M059J (cell line): Measurements from ENCODE around the gene USP17L24. TPM values are rescaled to one million over a fixed set of nuclear protein-coding genes. Genes with fewer than 3 reads are reported as not detected.
"Not testable (repeated sequence)": the region's sequence is repeated elsewhere in the genome, so short reads cannot be mapped to it uniquely, and the experiment has no call there.

Source experiments
- DNase-seq: peaks from one replicate; pipeline ENCODE4 v3.0.0-alpha.2; 2012; ENCODE audit warnings: low read depth
- total RNA-seq: library from RNA; depleted of rRNA; stranded (reverse); fragments of >200 nt; shearing (Covaris generic); gene quantifications from 2 replicates; pipeline ENCODE4 v1.2.3, GENCODE V29; 2014; rRNA removed

Gene USP17L24
- total RNA-seq: not detected in 2 replicates

- DNase-seq: not testable (repeated sequence)
These were observed at the start of gene USP17L24 for GRCh38 chr4:9324865-9325264. Gene USP17L24 (plus strand): TSS chr4:9325165. CDS start chr4:9325165, 0 bp downstream.

- DNase-seq: not testable (repeated sequence)
These were observed 774 bp upstream of the USP17L24 start for GRCh38 chr4:9324191-9324590.

- not testable (repeated sequence) for DNase-seq
These were observed 4.6 kb downstream of the USP17L24 start, which contains the start of gene USP17L25 for GRCh38 chr4:9329611-9330010. Gene USP17L25 (plus strand): TSS chr4:9329911. CDS start chr4:9329911, 0 bp downstream.

- DNase-seq: not testable (repeated sequence)
These were observed 9.4 kb downstream of the USP17L24 start, which contains the start of gene USP17L26 for GRCh38 chr4:9334358-9334757. Gene USP17L26 (plus strand): TSS chr4:9334658. CDS start chr4:9334658, 0 bp downstream.

GRCh38 chr4:9339103-9339502, 14.1 kb downstream of the USP17L24 start, which contains the start of gene USP17L5:
Gene USP17L5 (plus strand): TSS chr4:9339403. CDS start chr4:9339403, 0 bp downstream.
- not testable (repeated sequence) for DNase-seq

GRCh38 chr4:9343848-9344247, 18.9 kb downstream of the USP17L24 start, which contains the start of gene USP17L27:
Gene USP17L27 (plus strand): TSS chr4:9344148. CDS start chr4:9344148, 0 bp downstream.
- DNase-seq: not testable (repeated sequence)

GRCh38 chr4:9348593-9348992, 23.6 kb downstream of the USP17L24 start, which contains the start of gene USP17L28:
Gene USP17L28 (plus strand): TSS chr4:9348893. CDS start chr4:9348893, 0 bp downstream.
- not testable (repeated sequence) for DNase-seq

- not testable (repeated sequence) for DNase-seq
These were observed 25.9 kb downstream of the USP17L24 start for GRCh38 chr4:9350866-9351265.

GRCh38 chr4:9353338-9353737, 28.4 kb downstream of the USP17L24 start, which contains the start of gene USP17L29:
Gene USP17L29 (plus strand): TSS chr4:9353638. CDS start chr4:9353638, 0 bp downstream.
- not testable (repeated sequence) for DNase-seq

- DNase-seq: not testable (repeated sequence)
These were observed 37.9 kb downstream of the USP17L24 start, which contains the start of gene USP17L30 for GRCh38 chr4:9362829-9363228. Gene USP17L30 (plus strand): TSS chr4:9363129. CDS start chr4:9363129, 0 bp downstream.

Other genes starting within 250 kb of the USP17L24 start
- not detected in 2 replicates for gene FAM90A26, start 154.8 kb upstream of the USP17L24 start, total RNA-seq
- gene USP17L10, start 114.5 kb upstream of the USP17L24 start, total RNA-seq: not detected in 2 replicates
- gene USP17L11, start 109.8 kb upstream of the USP17L24 start, total RNA-seq: not detected in 2 replicates
- gene USP17L12, start 105.0 kb upstream of the USP17L24 start, total RNA-seq: not detected in 2 replicates
- gene USP17L13, start 100.3 kb upstream of the USP17L24 start, total RNA-seq: not detected in 2 replicates
- not detected in 2 replicates for gene USP17L15, start 90.8 kb upstream of the USP17L24 start, total RNA-seq
- gene USP17L17, start 81.3 kb upstream of the USP17L24 start, total RNA-seq: not detected in 2 replicates
- not detected in 2 replicates for gene USP17L18, start 76.5 kb upstream of the USP17L24 start, total RNA-seq
- not detected in 2 replicates for gene USP17L19, start 71.8 kb upstream of the USP17L24 start, total RNA-seq
- gene USP17L20, start 67.0 kb upstream of the USP17L24 start, total RNA-seq: not detected in 2 replicates
- gene USP17L21, start 62.3 kb upstream of the USP17L24 start, total RNA-seq: not detected in 2 replicates
- not detected in 2 replicates for gene USP17L22, start 57.5 kb upstream of the USP17L24 start, total RNA-seq
- not detected in 2 replicates for gene USP17L25, start 4.7 kb downstream of the USP17L24 start, total RNA-seq
- not detected in 2 replicates for gene USP17L26, start 9.5 kb downstream of the USP17L24 start, total RNA-seq
- gene USP17L5, start 14.2 kb downstream of the USP17L24 start, total RNA-seq: not detected in 2 replicates
- gene USP17L27, start 19.0 kb downstream of the USP17L24 start, total RNA-seq: not detected in 2 replicates
- gene USP17L28, start 23.7 kb downstream of the USP17L24 start, total RNA-seq: not detected in 2 replicates
- not detected in 2 replicates for gene USP17L29, start 28.5 kb downstream of the USP17L24 start, total RNA-seq
- gene USP17L30, start 38.0 kb downstream of the USP17L24 start, total RNA-seq: not detected in 2 replicates
- not detected in 2 replicates for gene DEFB131A, start 119.2 kb downstream of the USP17L24 start, total RNA-seq